Measurements from ENCODE around the gene RBCK1.
A peak's percentile ranks its signal among the peaks of the same experiment; 100 is the strongest.
"Not testable (repeated sequence)": the region's sequence is repeated elsewhere in the genome, so short reads cannot be mapped to it uniquely, and the experiment has no call there.

RBCK1 gene

GRCh38 chr20:407953-408842 is at the start of gene RBCK1:
RBCK1 (plus strand) TSS chr20:408299; CDS start chr20:408758, 459 bp downstream.
- DNase-seq: peak; percentile 54 to 91 (median 80)

GRCh38 chr20:358891-359555 is 49.1 kb upstream of the RBCK1 start:
- DNase-seq: no peak

GRCh38 chr20:361561-361960 is 46.5 kb upstream of the RBCK1 start:
- no peak for DNase-seq

GRCh38 chr20:362271-363254 is 45.5 kb upstream of the RBCK1 start:
- peak in 11 of 14 donors; percentile 24 to 87 (median 56) for DNase-seq

- DNase-seq: no peak
Measured at GRCh38 chr20:363319-364078, 44.6 kb upstream of the RBCK1 start.

DNA sequence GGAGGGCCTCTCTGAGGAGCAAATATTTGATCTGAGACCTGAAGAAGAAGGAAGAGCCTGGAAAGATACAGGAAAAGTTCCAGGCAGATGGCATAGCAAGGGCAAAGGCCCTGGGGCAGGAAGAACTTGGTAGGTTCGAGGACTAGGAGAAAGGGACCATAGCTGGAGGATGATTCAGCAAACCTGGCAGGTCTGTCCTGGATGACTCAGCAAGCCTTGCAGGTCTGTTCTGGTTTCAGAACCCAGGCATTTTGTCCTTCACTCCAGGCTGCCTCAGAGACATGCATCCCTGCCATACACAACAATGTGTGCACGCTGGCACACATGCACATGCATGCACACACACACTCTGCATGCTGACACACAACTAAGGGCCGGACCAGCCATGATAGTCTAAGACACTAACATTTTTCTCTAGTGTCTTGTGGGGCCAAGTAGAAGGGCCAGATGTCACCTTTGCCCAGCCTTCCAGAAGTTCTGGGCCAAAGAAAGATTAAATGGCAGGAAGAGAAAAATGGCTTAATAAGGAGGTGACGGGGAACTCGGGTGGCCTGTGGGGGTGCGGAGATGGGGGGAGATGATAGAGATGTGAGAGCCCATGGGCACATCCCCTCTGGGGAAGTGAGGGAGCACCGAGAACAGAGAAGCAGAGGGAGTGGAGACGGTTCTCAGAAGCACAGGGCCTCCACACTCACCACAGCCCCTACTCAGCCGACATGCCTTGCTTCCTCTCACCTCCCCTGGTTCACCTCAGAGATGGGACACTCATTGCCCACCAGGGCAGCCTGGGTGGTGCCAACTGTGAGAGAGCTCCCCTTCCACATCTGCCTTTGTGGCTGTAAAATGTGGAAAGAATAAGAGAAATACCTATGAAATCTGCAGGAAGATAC is 42.9 kb upstream of the RBCK1 start:
- DNase-seq: no peak

GRCh38 chr20:366041-366718 is 41.9 kb upstream of the RBCK1 start:
- DNase-seq: no peak

- DNase-seq: no peak
Measured at GRCh38 chr20:366719-367485, 41.2 kb upstream of the RBCK1 start.

- no peak for DNase-seq
Measured at GRCh38 chr20:367486-367887, 40.6 kb upstream of the RBCK1 start.

GRCh38 chr20:368915-369314 is 39.2 kb upstream of the RBCK1 start:
- no peak for DNase-seq

GRCh38 chr20:370151-370600 is 37.9 kb upstream of the RBCK1 start:
- no peak for DNase-seq

DNA sequence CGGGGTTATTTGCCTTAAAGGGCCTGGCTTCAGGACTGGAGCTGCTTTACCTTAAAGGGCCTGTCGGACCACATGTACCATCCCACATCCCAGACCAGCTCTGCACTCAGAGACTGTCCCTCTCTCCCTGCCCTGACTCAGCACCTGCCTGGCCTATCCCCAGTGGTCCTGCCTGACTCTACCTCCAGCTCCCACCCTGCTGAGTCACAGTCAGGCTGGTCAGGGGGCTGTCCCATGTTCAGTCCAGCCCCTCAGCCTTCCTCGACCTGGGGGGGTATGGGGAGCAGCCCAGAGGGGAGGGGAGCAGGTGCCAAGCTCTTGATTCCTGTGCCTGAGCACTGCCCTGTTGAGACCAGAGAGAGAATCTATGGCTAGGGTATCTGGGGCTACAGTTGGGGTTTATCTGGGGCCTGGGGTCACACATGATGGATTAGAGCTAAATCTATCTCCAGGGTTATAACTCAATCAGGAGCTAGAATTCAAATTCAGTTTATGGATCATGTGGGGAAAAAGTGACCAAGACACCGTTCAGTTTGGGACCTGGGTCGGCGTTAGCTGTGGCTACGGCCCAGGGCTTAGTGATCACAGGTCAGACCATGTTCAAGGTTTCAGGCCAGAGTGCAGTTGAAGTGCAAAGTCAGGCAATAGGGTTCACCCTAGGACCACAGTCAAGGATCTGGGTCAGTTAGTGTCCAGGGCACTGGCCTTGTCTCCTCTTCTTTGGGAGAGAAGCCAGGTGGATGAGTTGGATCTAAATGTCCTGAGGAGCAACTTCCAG is 36.9 kb upstream of the RBCK1 start:
- no peak for DNase-seq

GRCh38 chr20:371755-372542 is 36.1 kb upstream of the RBCK1 start:
- DNase-seq: no peak

DNA sequence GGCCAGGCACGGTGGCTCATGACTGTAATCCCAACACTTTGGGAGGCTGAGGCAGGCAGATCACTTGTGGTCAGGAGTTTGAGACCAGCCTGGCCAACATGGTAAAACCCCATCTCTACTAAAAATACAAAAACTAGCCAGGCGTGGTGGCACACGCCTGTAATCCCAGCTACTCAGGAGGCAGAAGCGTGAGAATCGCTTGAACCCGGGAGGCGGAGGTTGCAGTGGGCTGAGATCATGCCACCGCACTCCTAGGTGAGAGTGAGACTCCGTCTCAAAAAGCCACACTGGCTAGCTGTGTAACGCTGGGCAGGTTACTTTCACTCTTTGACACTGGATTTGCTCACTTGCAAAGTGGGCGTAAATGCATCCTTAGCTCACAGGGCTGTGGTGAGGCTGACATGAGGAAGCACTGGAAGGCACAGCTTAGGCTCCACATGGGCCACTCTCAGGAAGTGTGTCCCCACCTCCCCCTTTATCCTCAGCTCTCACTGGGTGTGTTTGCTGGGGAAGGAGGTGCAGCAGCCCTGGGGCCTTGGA is 35.5 kb upstream of the RBCK1 start:
- not testable (repeated sequence) for DNase-seq

DNA sequence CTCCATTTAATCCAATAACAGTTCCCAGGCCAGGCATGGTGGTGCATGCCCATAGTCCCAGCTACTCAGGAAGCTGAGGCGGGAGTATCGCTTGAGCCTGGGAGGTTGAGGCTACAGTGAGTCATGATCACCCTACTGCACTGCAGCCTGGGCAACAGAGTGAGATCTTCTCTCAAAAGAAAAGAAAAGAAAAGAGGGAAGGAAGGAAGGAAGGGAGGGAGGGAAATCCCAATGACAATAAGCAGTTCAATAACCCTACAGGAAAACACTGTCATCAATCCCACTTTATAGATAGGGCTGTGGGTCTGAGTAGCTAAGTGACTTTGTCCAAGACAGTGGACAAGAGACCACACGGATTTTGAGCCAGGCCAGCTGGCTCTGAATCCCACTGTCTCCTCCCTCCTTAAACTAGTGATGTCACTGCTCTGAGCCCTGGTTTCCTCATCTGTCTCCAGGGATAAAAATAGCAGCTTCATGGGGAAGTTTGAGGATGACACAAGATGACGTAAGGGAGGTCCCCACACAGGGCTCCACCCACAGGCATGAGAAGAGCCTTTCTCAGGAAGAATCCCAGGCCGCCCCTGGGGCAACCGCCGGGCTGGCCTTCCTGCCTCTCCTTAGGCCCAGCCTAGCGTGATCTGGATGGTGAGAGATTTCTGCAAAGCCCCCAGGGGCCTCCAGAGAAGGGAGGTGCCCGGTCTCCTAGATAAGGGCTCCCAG is 34.8 kb upstream of the RBCK1 start:
- DNase-seq: no peak

- no peak for DNase-seq
Measured at GRCh38 chr20:375265-375889, 32.7 kb upstream of the RBCK1 start.
